HS-27A (cell line): ENCODE results near the gene ZMYND10.
A peak's percentile ranks its signal among the peaks of the same experiment; 100 is the strongest.

Source experiments
- DNase-seq: peaks from one replicate; pipeline ENCODE4 v3.0.0-alpha.2; 2012; ENCODE audit warnings: low read depth, missing footprints

Gene ZMYND10

GRCh38 chr3:50345008-50345407, 524 bp downstream of the ZMYND10 start:
- DNase-seq = no peak

GRCh38 chr3:50342813-50343633, 2.5 kb downstream of the ZMYND10 start:
- DNase-seq = no peak

DNA sequence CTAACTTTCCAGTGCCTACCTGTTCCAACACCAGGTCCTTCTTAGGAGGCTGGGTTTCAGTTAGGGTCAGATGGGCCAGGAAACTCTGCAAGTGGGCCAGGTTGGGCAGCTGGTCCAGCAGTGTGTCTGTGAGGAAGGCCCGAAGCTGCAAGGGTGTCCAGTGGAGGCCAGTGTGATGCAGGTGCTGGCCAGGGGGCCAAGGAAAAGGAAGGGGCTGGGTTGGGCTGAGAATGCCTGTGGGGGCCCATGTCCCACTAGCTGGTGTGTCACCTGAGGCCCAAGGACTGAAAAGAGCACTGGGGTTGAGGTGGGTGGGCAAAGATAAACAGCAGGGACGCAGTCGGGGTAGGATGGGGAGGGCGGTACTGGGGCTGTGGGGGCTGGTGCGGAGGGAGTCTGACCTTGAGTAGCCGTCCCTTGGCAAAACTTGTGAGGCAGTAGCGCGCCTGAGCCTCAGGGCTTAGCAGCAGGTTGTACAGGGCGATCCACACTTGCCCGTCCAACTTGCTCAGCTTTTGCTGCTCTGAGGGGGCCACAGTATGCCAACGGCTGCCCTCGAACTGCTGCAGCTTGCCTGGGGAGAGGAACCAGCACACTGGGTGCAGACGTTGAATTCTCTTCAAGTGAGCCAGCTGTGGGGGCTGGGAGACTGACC, 3.4 kb downstream of the ZMYND10 start:
- DNase-seq = no peak

- DNase-seq = no peak
Measured at GRCh38 chr3:50341537-50341936, 4.0 kb downstream of the ZMYND10 start.

- DNase-seq = peak; percentile 49
Measured at GRCh38 chr3:50340448-50341329, 4.8 kb downstream of the ZMYND10 start, which contains the start of gene RASSF1. TSS of gene RASSF1 (minus strand) at chr3:50340836. CDS start at chr3:50340805, 31 bp downstream.

DNA sequence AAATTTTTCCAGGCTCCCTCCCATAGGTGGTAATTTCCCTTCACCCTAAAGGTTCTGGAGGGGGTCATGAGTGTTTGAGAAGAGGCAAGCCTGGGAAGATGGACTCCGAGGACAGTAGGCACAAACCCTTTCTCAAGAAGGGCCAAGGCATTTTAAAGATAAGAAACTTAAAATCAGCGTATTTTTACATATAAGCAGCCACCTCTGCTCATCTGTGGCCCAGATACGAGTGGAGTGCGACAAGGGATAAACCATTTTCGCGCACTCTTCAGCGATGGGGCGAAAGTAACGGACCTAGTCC, 5.4 kb downstream of the ZMYND10 start:
- no peak for DNase-seq

- no peak for DNase-seq
Measured at GRCh38 chr3:50339485-50340146, 5.9 kb downstream of the ZMYND10 start.

- no peak for DNase-seq
Measured at GRCh38 chr3:50338965-50339364, 6.6 kb downstream of the ZMYND10 start.

- peak; percentile 98 for DNase-seq
Measured at GRCh38 chr3:50337175-50337861, 8.2 kb downstream of the ZMYND10 start.

DNA sequence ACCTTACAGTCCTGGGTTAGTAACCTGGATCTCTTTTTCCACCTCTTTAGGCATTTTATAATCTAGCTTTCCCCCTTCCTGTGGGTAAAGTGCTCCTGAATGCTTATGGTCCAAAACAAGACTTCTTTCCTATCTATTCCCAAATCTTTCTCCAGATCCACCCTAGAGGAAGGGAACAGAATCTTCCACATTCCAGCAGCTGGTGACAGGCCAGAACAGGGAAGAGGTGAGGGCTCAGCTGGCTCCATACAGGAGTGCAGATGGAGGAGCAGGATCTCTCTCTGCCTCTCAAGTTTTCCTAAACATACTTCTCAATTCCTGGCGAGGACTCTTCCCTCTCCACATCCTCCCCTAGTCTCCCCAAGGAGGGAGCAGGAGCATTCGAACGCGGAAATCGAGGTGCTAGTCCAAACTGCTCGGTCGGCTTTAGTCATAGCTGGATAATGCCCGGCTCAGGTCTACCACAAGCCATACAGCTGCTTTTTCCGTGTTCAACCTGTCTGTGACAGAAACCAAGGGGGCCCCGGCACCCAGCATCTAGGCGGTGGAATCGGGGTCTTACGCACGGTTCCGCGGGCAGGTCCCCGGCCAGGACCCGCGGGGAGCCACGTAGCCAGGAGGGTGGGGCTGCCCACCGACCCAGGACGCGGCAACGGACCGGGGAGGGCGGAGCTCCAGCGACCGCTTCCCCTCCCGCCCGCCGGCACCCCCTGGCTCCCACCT, 8.9 kb downstream of the ZMYND10 start:
- DNase-seq = no peak

DNA sequence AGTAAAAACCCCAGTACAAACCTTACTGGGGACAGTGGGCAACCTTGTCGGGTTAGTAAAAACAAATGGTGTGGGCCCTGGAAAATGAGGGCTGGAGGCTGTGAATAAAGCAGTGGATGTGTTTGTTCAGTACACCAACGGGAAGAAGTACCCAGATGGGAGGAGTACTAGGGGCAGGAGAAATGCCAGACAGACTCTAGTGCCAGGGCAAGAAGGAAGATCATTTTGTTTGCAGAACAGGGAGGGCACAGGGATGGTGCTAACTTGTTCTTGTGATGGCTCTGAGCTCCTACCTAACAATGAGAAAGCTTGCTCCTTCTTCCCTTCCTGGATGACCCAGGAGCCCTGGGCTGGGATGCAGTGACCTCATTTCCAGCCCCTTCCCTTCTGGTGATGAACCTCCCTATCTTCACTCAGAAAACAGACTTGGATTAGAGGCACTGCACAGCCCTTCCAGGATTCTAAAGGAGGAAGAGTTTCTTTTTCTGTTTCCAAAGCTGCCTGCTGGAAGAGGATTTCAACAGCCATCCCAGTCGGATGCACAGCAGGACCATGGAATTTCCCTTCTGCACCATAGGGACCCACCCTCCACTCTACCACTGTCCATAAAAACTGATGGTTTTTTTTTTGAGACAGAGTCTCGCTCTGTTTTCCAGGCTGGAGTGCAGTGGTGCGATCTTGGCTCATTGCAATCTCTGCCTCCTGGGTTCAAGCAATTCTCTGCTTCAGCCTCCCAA, 11.0 kb downstream of the ZMYND10 start:
- DNase-seq = no peak

- DNase-seq = no peak
Measured at GRCh38 chr3:50333744-50334328, 11.7 kb downstream of the ZMYND10 start.

GRCh38 chr3:50331364-50331907, 14.1 kb downstream of the ZMYND10 start:
- DNase-seq = no peak

- no peak for DNase-seq
Measured at GRCh38 chr3:50330330-50330729, 15.2 kb downstream of the ZMYND10 start.

DNA sequence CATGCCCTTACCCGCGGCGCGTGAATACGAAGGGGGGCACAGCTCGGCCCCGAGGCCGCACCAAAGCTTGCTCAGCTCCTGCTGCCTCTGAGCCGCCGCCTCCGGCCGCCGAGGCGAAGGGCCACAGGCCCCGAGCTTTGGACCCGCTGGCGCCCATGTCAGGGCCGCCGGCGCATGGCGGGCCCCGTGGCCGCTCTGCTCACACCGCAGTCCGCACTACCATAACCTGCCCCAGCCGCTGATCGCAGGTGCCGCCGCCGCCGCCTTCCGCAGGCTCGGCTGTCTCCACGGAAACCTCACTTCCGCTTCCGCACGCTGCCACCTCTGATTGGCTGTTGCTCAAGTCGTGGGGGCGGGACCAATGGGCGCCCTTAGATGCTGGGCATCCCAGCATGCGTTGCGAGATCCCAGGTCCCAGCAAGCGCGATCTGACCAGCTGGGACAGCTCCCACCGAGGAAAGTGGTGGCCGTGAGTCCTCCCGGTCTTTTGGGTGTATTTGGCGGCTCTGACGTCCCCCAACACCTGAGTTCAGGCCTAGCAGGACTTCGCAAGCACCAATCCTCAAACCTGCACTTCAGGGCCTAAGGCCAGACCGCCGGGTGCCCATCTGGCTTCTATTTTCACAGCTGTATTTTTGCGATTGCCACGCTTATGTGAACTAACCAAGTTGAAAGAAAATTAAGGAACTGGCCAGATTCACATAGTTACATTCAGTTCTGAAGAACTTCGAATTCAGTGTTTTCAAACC, 17.4 kb downstream of the ZMYND10 start, which contains the start of gene TUSC2:
Gene TUSC2 (minus strand): TSS at position 281 of the 749 bp plus-strand sequence. CDS start 124 bp downstream, at position 157.
- peak; percentile 94 for DNase-seq

GRCh38 chr3:50327129-50327528, 18.4 kb downstream of the ZMYND10 start:
- no peak for DNase-seq

DNA sequence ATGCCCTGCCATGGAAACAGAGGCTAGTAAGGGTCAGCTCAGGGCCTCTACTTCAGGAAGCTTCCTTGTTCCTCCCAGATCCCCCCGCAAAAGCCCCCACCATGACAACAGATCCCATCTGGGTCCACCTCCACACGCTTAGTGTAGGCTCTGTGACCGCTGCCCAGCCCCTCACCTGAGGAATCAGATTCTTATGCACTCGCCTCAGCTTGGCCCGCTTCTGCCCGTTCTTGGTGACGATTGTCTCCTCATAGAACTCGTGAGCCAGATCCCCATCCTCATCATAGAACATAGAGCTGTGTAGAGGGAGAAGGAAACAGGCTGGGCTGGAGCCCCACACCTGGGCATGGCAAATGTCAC, 19.4 kb downstream of the ZMYND10 start:
- DNase-seq = no peak

DNA sequence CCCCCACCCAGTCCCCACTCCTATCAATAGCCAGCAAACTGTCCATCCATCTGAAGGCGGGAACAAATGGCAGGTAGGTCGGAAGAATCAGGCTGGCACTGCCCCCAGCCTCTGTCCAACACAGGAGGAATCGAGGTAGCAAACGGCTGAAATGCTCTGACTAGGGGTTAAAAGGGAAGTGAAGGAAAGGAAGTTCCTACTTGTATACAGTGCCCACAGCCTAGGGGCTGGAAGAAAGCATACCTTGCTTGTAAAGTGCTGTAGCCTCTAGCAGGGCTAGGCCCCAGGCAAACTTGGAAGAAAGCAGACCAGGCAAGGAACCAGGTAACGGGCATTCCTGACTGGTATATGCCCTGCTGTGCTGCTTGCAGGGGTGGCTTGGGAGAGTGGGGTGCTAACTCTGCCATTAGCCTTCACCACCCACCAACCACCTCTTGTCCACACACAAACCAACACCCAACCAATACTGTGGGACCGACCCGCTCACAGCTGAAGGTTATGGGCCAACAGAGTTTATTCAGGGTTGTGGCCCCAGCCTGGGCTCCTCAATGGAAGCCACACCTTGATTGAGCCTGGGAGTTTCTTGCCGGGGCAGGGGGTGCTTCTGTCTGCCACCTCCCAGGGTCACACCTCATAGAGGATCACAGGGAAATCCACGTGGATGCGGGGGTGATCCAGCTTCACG, 19.9 kb downstream of the ZMYND10 start:
- no peak for DNase-seq
